Measurements from ENCODE around the gene GSS. TPM values are rescaled to one million over a fixed set of nuclear protein-coding genes. Genes with fewer than 3 reads are reported as not detected.

Gene GSS
- total RNA-seq, 1 donor from 2014 or later = 48.3 TPM

- no peak overlapping the region for H3K4me3 Mint-ChIP-seq (ENCODE audit: unreplicated experiment)
- peaks cover 31% of the 10 kb centered on the region for H3K36me3 Mint-ChIP-seq (ENCODE audit: low read depth, unreplicated experiment)
- peaks cover 12% of the 10 kb centered on the region for H3K27me3 Mint-ChIP-seq (ENCODE audit: unreplicated experiment)
- no peak for TF ChIP-seq CTCF (IDR thresholded peaks at IDR 0.05; ENCODE audit: unreplicated experiment)
- H3K27ac Mint-ChIP-seq (ENCODE audit: unreplicated experiment) = no peak overlapping the region
- DNase-seq (ENCODE audit: low spot score) = no peak
- peaks cover 5% of the 10 kb centered on the region for H3K4me1 Mint-ChIP-seq (ENCODE audit: unreplicated experiment)
- H3K9me3 Mint-ChIP-seq (ENCODE audit: unreplicated experiment) = no peaks in the 10 kb centered on the region
Measured at GRCh38 chr20:34993941-34994508, 38.4 kb upstream of the GSS start.

GRCh38 chr20:34992751-34993417, 37.3 kb upstream of the GSS start:
- H3K4me1 Mint-ChIP-seq (ENCODE audit: unreplicated experiment) = peaks cover 4% of the 10 kb centered on the region
- H3K27me3 Mint-ChIP-seq (ENCODE audit: unreplicated experiment) = peaks cover 15% of the 10 kb centered on the region
- no peak for TF ChIP-seq CTCF (IDR thresholded peaks at IDR 0.05; ENCODE audit: unreplicated experiment)
- no peaks in the 10 kb centered on the region for H3K9me3 Mint-ChIP-seq (ENCODE audit: unreplicated experiment)
- no peak overlapping the region for H3K4me3 Mint-ChIP-seq (ENCODE audit: unreplicated experiment)
- H3K36me3 Mint-ChIP-seq (ENCODE audit: low read depth, unreplicated experiment) = peaks cover 23% of the 10 kb centered on the region
- H3K27ac Mint-ChIP-seq (ENCODE audit: unreplicated experiment) = no peak overlapping the region
- no peak for DNase-seq (ENCODE audit: low spot score)

- no peak for DNase-seq (ENCODE audit: low spot score)
- H3K27ac Mint-ChIP-seq (ENCODE audit: unreplicated experiment) = peak overlapping the region; percentile 18
- peaks cover 10% of the 10 kb centered on the region for H3K27me3 Mint-ChIP-seq (ENCODE audit: unreplicated experiment)
- H3K9me3 Mint-ChIP-seq (ENCODE audit: unreplicated experiment) = no peaks in the 10 kb centered on the region
- no peak for TF ChIP-seq CTCF (IDR thresholded peaks at IDR 0.05; ENCODE audit: unreplicated experiment)
- H3K4me1 Mint-ChIP-seq (ENCODE audit: unreplicated experiment) = peaks cover 5% of the 10 kb centered on the region
- H3K36me3 Mint-ChIP-seq (ENCODE audit: low read depth, unreplicated experiment) = peaks cover 10% of the 10 kb centered on the region
- no peak overlapping the region for H3K4me3 Mint-ChIP-seq (ENCODE audit: unreplicated experiment)
Measured at GRCh38 chr20:34990661-34991214, 35.1 kb upstream of the GSS start.

GRCh38 chr20:34990231-34990630, 34.6 kb upstream of the GSS start:
- TF ChIP-seq CTCF (IDR thresholded peaks at IDR 0.05; ENCODE audit: unreplicated experiment) = no peak
- no peak overlapping the region for H3K4me3 Mint-ChIP-seq (ENCODE audit: unreplicated experiment)
- DNase-seq (ENCODE audit: low spot score) = no peak
- H3K4me1 Mint-ChIP-seq (ENCODE audit: unreplicated experiment) = peaks cover 10% of the 10 kb centered on the region
- peaks cover 10% of the 10 kb centered on the region for H3K27me3 Mint-ChIP-seq (ENCODE audit: unreplicated experiment)
- no peaks in the 10 kb centered on the region for H3K9me3 Mint-ChIP-seq (ENCODE audit: unreplicated experiment)
- H3K27ac Mint-ChIP-seq (ENCODE audit: unreplicated experiment) = peak overlapping the region; percentile 18
- peaks cover 11% of the 10 kb centered on the region for H3K36me3 Mint-ChIP-seq (ENCODE audit: low read depth, unreplicated experiment)

- Mint-ChIP-seq H3K4me1 (ENCODE audit: unreplicated experiment) (peaks cover 13% of the 10 kb centered on the region), H3K4me3 (ENCODE audit: unreplicated experiment) (no peak overlapping the region), H3K27ac (ENCODE audit: unreplicated experiment) (no peak overlapping the region), H3K9me3 (ENCODE audit: unreplicated experiment) (no peaks in the 10 kb centered on the region), H3K27me3 (ENCODE audit: unreplicated experiment) (peaks cover 14% of the 10 kb centered on the region), H3K36me3 (ENCODE audit: low read depth, unreplicated experiment) (peaks cover 14% of the 10 kb centered on the region)
- no peak for TF ChIP-seq CTCF (IDR thresholded peaks at IDR 0.05; ENCODE audit: unreplicated experiment)
- no peak for DNase-seq (ENCODE audit: low spot score)
Measured at GRCh38 chr20:34989670-34990069, 34.1 kb upstream of the GSS start.
